K562 (cell line): ENCODE results near the gene UBE2E2. TPM values are rescaled to one million over a fixed set of nuclear protein-coding genes. Genes with fewer than 3 reads are reported as not detected.

Experiments used
- ATAC-seq: fragments of 200-7000 bp; cut with Tn5 transposase; 3 replicates; pipeline ENCODE4 v1.9.1; 2020; ENCODE audit warnings: moderate library complexity
- BruUV-seq: library from RNA; stranded (reverse); fragments of 400-500 nt; replicated peaks from 2 replicates; lab custom pipeline; 2021; lab: Mats Ljungman, UMichigan
- CTCF ChIA-PET: fragments of 300-600 bp; formaldehyde crosslinking; extraction: SDS; loops from one replicate; lab custom pipeline; 2021; ENCODE audit warnings: low intra/inter-chr PET ratio; lab: Yijun Ruan, JAX
- POLR2A ChIA-PET: fragments of 300-600, 350-650 bp; sonication (Branson Sonifier 250); formaldehyde crosslinking; extraction: SDS; loops from one replicate; lab custom pipeline; 2021; ENCODE audit warnings: antibody characterized with exemption, inconsistent platforms; lab: Yijun Ruan, JAX
- DNase-seq, 4 experiments: peaks; one replicate each; pipeline versions ENCODE4 v3.0.0 to v3.0.0-alpha.2; 2011 to 2018; ENCODE audit warnings: low spot score in 3 of 4, mixed read lengths in 3 of 4; ENCODE audit errors: extremely low read depth in 1 of 4
- FAIRE-seq: peaks from 2 replicates; lab custom pipeline; 2011; peaks lifted over from hg19 to GRCh38; lab: Jason Lieb, UNC
- H2AFZ ChIP-seq: 2 replicates; pipeline ENCODE4 v1.6.0; 2011; ENCODE audit warnings: low read depth, low read length, control low read depth, inconsistent platforms
- H3K27ac ChIP-seq: fragments of 200-600 bp; 3 replicates; pipeline ENCODE4 v1.8.0; 2011; ENCODE audit warnings: low read depth, mild to moderate bottlenecking, control low read depth, inconsistent platforms, low read length, moderate library complexity, mixed read lengths; ENCODE audit errors: extremely low read depth
- H3K27me3 ChIP-seq, 2 experiments: fragments of 300-600 bp in 1 of 2; 2 replicates in 1 of 2; 3 replicates in 1 of 2; pipeline versions ENCODE4 v1.6.0 to v1.8.0; 2011; ENCODE audit warnings: inconsistent platforms in 2 of 2, low read length in 2 of 2, mild to moderate bottlenecking in 1 of 2, mixed read lengths in 1 of 2, moderate library complexity in 1 of 2; ENCODE audit not compliant: control insufficient read depth in 2 of 2, insufficient read depth in 2 of 2
- H3K36me3 ChIP-seq: fragments of 300-600 bp; 3 replicates; pipeline ENCODE4 v1.8.0; 2011; ENCODE audit warnings: mild to moderate bottlenecking, low read length, inconsistent platforms; ENCODE audit not compliant: control insufficient read depth, insufficient read depth
- H3K4me1 ChIP-seq, 2 experiments: fragments of 200-600 bp in 1 of 2; replicated peaks in 1 of 2; 2 replicates in 1 of 2; 3 replicates in 1 of 2; pipeline versions ENCODE4 v1.5.1 to v1.8.0; 2011; ENCODE audit warnings: inconsistent platforms in 2 of 2, low read length in 2 of 2, mild to moderate bottlenecking in 1 of 2, mixed read lengths in 1 of 2, moderate library complexity in 1 of 2; ENCODE audit not compliant: control insufficient read depth in 2 of 2, insufficient read depth in 2 of 2
- H3K4me2 ChIP-seq: 2 replicates; pipeline ENCODE4 v1.6.1; 2011; ENCODE audit warnings: low read length, control low read depth, inconsistent platforms, mixed read lengths; ENCODE audit not compliant: insufficient read depth
- H3K4me3 ChIP-seq: fragments of 200-600 bp; sonication (generic), shearing (Covaris generic); 2 replicates; pipeline ENCODE4 v1.5.1; 2016; ENCODE audit warnings: control low read depth, inconsistent platforms
- H3K79me2 ChIP-seq: fragments of 200-600 bp; 3 replicates; pipeline ENCODE4 v1.8.0; 2011; ENCODE audit warnings: low read length, inconsistent platforms; ENCODE audit not compliant: control insufficient read depth, insufficient read depth
- H3K9ac ChIP-seq, 2 experiments: 2 replicates each; pipeline versions ENCODE4 v1.6.0 to v1.6.1; 2011; ENCODE audit warnings: low read depth in 2 of 2, low read length in 2 of 2, control low read depth in 1 of 2, inconsistent platforms in 1 of 2, mild to moderate bottlenecking in 1 of 2, mixed read lengths in 1 of 2; ENCODE audit not compliant: insufficient read depth in 1 of 2
- H3K9me1 ChIP-seq: one replicate; pipeline ENCODE4 v1.6.0; 2011; ENCODE audit warnings: inconsistent platforms, mild to moderate bottlenecking, low read length, moderate library complexity; ENCODE audit not compliant: control insufficient read depth, insufficient read depth
- H3K9me3 ChIP-seq: replicated peaks from 2 replicates; pipeline ENCODE4 v1.5.1; 2011; ENCODE audit warnings: low read depth, low read length, inconsistent platforms; ENCODE audit not compliant: control insufficient read depth, insufficient read depth
- H4K20me1 ChIP-seq: replicated peaks from 2 replicates; pipeline ENCODE4 v1.6.1; 2011; ENCODE audit warnings: low read length, inconsistent platforms, mixed read lengths; ENCODE audit not compliant: control insufficient read depth, insufficient read depth
- ATF7 ChIP-seq: fragments of 450-650 bp; IDR thresholded peaks from 2 replicates; pipeline ENCODE4 v1.7.1; 2014; ENCODE audit warnings: mild to moderate bottlenecking, moderate library complexity
- BHLHE40 ChIP-seq: IDR thresholded peaks from 2 replicates; pipeline ENCODE4 v1.6.1; 2011; ENCODE audit warnings: low read length, improper control_type of control experiment
- CBX2 ChIP-seq: fragments of 200-600 bp; sonication (generic); IDR thresholded peaks from one replicate; pipeline ENCODE4 v1.6.1; 2012; ENCODE audit warnings: mild to moderate bottlenecking, low read length, inconsistent platforms; ENCODE audit not compliant: insufficient read depth, poor library complexity, severe bottlenecking
- EHMT2 ChIP-seq: fragments of 450-650 bp; IDR thresholded peaks from 2 replicates; pipeline ENCODE4 v1.6.1; 2018; ENCODE audit warnings: antibody characterized with exemption
- ELF1 ChIP-seq: fragments of 200-800 bp; sonication (Bioruptor generic); IDR thresholded peaks from 2 replicates; pipeline ENCODE4 v1.6.1; 2016; ENCODE audit warnings: missing genetic modification characterization, missing compliant biosample characterization
- ELK1 ChIP-seq: sonication (generic); formaldehyde crosslinking; IDR thresholded peaks from 2 replicates; pipeline ENCODE4 v1.8.1; 2022; ENCODE audit warnings: missing genetic modification reagents
- ELK3 ChIP-seq: fragments of 450-650 bp; formaldehyde crosslinking; IDR thresholded peaks from 2 replicates; pipeline ENCODE4 v1.4.0; 2020; ENCODE audit warnings: mild to moderate bottlenecking
- MNT ChIP-seq, 2 experiments: fragments of 450-650 bp; conservative IDR thresholded peaks; 2 replicates each; pipeline ENCODE4 v1.6.1; 2017; ENCODE audit warnings: mild to moderate bottlenecking in 2 of 2, moderate library complexity in 2 of 2
- RBBP5 ChIP-seq: fragments of 200-600 bp; sonication (generic); IDR thresholded peaks from 2 replicates; pipeline ENCODE4 v1.6.1; 2012; ENCODE audit warnings: borderline replicate concordance, mild to moderate bottlenecking, low read length, control low read depth, inconsistent platforms; ENCODE audit not compliant: insufficient read depth, poor library complexity, severe bottlenecking
- RBM17 ChIP-seq: fragments of 200-400 bp; formaldehyde crosslinking; IDR thresholded peaks from 2 replicates; pipeline ENCODE4 v1.6.1; 2017; ENCODE audit warnings: low read depth, mild to moderate bottlenecking, low read length, borderline replicate concordance
- SAFB ChIP-seq: fragments of 200-400 bp; formaldehyde crosslinking; IDR thresholded peaks from 2 replicates; pipeline ENCODE4 v1.6.1; 2017; ENCODE audit warnings: low read depth, low read length, borderline replicate concordance
- SMARCB1 ChIP-seq: IDR thresholded peaks from 2 replicates; pipeline ENCODE4 v1.6.1; 2011; ENCODE audit warnings: improper control_type of control experiment, low read depth; ENCODE audit not compliant: insufficient read length
- TCF7 ChIP-seq: sonication (generic); IDR thresholded peaks from 2 replicates; pipeline ENCODE4 v1.6.1; 2016; ENCODE audit warnings: antibody characterized with exemption, borderline replicate concordance
- ZNF134 ChIP-seq: fragments of 250-450 bp; sonication (Bioruptor Pico); conservative IDR thresholded peaks from 2 replicates; pipeline ENCODE4 v1.4.0; 2020
- ZNF324 ChIP-seq: fragments of 250-450 bp; sonication (Bioruptor Pico); IDR thresholded peaks from 2 replicates; pipeline ENCODE4 v1.4.0; 2020; ENCODE audit warnings: mild to moderate bottlenecking
- ZNF583 ChIP-seq: fragments of 250-450 bp; sonication (Bioruptor Pico); IDR thresholded peaks from 2 replicates; pipeline ENCODE4 v1.4.0; 2020
- WGBS: fragments of 100-300 bp; shearing (Covaris generic); methylation state at CpG from one replicate; pipeline ENCODE4 v1.1.6; 2016; ENCODE audit warnings: low coverage, mixed read lengths; ENCODE audit not compliant: insufficient coverage; ENCODE audit errors: missing lambda C conversion rate; 5-methylcytosine and 5-hydroxymethylcytosine counted together
- in situ Hi-C: fragments of 300-500 bp; cut with MboI; formaldehyde crosslinking; loops from 4 replicates; pipeline ENCODE4 v1.15.0; 2018; ENCODE audit warnings: inconsistent platforms, mixed read lengths
- intact Hi-C: fragments of 100-400 bp; cut with micrococcal nuclease; formaldehyde crosslinking; loops from 2 replicates; pipeline ENCODE4 v1.14.2; 2022
- polyA plus RNA-seq, 8 experiments: library from polyadenylated mRNA; depleted of rRNA in 4 of 8; stranded (reverse) in 5 of 8; unstranded in 3 of 8; fragments of >200 nt; fragmentation: Nextera tagmentation in 2 of 8; fragmentation: Illumina TruSeq in 1 of 8; extraction: Ambion mirVana in 2 of 8; extraction: Trizol in 1 of 8; gene quantifications; 2 replicates each; pipeline versions ENCODE4 v1.2.1 to v1.2.3, GENCODE V29; 2011 to 2014; ENCODE audit warnings: inconsistent platforms in 1 of 8, missing spikeins in 1 of 8
- total RNA-seq, 7 experiments: library from RNA; depleted of rRNA in 6 of 7; stranded (reverse); fragments of >200 nt in 6 of 7; fragmentation: Illumina TruSeq in 2 of 7; extraction: Trizol in 2 of 7; gene quantifications; 2 replicates each; pipeline versions ENCODE4 v1.2.1 to v1.2.3, GENCODE V29; 2011 to 2021; ENCODE audit warnings: low replicate concordance in 1 of 7

The UBE2E2 gene
- total and polyA plus RNA-seq, 9 of the 15 experiments (the other 6 are each of a cell fraction or from before 2014, with no cell fraction given), result 0.22 to 5.1 (median 1.9) TPM

GRCh38 chr3:23431764-23432163, 228.6 kb downstream of the UBE2E2 start:
- Histone ChIP-seq H4K20me1 (no peaks in the 10 kb centered on the region), H3K27ac (no peak overlapping the region), H3K27me3 (no peaks in the 10 kb centered on the region), H3K4me1 (no peaks in the 10 kb centered on the region), H3K9me1 (no peaks in the 10 kb centered on the region), H3K79me2 (no peaks in the 10 kb centered on the region), H2AFZ (no peak overlapping the region), H3K9me3 (no peaks in the 10 kb centered on the region; the same call in 1 of the 2 replicates)
- FAIRE-seq, result no peak
- intact Hi-C loops, result no loop called here
- DNase-seq, result no peak
- POLR2A ChIA-PET, result no interaction called here
- BruUV-seq, result no TSS peak
- WGBS, result 0% methylated on average over 3 of the region's 3 CpGs
- no peak for TF ChIP-seq ZNF583
- no peak for TF ChIP-seq ZNF134
- no peak for TF ChIP-seq ELK3 (CRISPR knock-in tag)
- no peak for TF ChIP-seq CBX2
- no peak for TF ChIP-seq RBBP5
- no peak for TF ChIP-seq EHMT2
- TF ChIP-seq ELK1 (CRISPR knock-in tag), result no peak
- no peak for TF ChIP-seq ELF1 (tag)
- no peak for TF ChIP-seq MNT (conservative IDR thresholded peaks at IDR 0.05)
- TF ChIP-seq TCF7, result no peak
- TF ChIP-seq ATF7, result no peak
- TF ChIP-seq RBM17, result no peak
- TF ChIP-seq BHLHE40, result no peak
- TF ChIP-seq SAFB, result no peak
- no peak for TF ChIP-seq SMARCB1
- no peak for TF ChIP-seq ZNF324
- TF ChIP-seq, all 486 proteins: peak for 0
- no peak for ATAC-seq
- Histone ChIP-seq H3K4me2 (no peak overlapping the region), H3K36me3 (no peaks in the 10 kb centered on the region), H3K4me3 (no peak overlapping the region), H3K9ac (no peak overlapping the region)
- in situ Hi-C loops, result no loop called here
- CTCF ChIA-PET, result no interaction called here
